GM21526 (cell line): ENCODE results near the gene SRPX.
A peak's percentile ranks its signal among the peaks of the same experiment; 100 is the strongest.

Experiments used
- ATAC-seq: cut with Tn5 transposase; IDR thresholded peaks from one replicate; pipeline ENCODE4 v1.9.1; 2021; ENCODE audit warnings: moderate library complexity; ENCODE audit not compliant: unreplicated experiment, low FRiP score

The SRPX gene

DNA sequence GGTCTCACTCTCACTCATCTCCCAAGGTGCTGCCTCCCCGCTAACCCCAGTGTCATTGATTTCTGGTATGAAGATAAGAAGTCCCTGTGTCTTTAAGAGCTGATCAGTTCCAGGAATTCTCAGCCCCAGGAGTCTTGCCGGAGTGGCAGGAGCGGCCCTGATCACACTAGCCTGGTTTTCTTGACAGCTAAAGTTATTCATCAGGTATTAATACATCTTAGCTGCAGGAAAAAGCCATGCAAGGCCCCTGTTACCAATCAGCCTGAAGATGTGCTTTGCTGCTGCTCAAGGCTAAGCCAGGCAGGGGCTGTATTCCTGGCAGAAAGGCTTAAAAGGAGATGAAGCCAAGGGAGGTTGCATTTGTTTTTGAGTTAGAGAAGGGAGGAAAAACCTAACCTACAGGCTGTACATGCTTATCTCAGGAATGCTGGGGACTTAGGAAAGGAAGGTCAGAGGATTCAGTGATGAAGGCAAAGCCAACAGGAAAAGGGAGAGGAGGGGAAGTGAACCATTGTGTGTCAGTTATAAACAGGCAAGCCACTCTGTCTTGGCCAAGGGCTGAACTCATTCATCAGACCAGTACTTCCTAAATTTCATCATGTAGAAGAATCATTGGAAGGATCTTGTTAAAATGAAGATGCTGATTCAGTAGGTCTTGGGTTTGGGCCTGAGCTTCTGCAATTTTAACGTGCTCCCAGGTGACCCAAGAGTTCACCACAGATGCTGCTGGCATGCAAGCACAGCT lies 8.6 kb downstream of the SRPX start:
- ATAC-seq = no peak

DNA sequence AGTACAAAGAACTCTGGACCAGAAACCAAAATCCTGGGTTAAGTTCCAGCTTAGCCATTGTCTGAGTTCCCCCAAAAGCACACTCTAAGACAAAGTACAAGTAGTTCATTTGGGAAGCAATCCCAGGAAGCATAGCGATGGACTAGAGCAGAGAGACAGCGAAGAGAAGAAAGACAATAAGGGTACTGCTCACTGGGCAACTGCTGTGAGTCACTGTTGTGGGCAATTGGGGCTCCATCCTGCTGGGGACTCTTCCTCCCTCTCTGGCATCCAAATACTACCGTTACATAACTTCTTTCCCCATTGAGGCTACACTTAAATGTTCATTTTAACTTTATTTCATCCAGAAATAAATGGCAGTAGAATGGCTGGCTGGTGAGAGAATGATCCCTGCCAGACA lies 14.1 kb downstream of the SRPX start:
- no peak for ATAC-seq

DNA sequence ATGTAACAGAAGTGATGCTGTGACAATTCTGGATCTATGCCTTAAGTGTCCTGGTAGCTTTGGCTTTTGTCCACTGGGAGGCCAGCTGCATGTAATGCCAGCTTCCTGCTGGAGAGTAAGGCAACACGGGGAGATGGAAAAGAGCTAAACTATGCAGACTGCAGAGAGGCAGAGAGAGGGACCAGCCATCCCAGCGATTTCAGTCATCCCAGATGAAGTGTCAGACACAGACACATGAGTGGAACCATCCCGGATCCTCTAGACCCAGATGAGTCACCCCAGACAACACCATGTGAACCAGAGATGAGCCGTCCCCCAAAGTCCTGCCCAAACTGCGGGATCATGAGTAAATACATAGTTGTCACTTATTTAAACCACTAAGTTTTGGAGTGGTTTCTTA lies 14.6 kb downstream of the SRPX start:
- ATAC-seq = no peak

DNA sequence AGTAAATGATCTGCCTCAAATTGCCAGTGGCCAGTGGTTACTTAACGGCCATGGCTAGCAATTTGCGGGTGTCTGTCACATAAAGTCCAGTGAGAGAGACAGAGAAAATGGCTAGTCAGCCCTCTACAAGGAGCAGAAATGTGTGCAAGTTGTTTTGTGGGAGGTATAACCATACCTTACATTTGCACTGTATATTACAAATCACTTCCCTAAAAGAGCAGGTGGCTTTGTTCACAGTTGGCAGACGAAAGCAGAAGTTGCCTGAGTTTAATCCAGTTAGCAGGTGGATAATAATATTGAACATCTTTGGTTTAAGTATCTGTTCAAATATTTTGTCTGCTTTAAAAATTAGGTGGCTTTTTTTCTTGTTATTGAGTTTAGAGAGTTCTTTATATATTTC lies 15.6 kb downstream of the SRPX start:
- peak; percentile 89 for ATAC-seq

DNA sequence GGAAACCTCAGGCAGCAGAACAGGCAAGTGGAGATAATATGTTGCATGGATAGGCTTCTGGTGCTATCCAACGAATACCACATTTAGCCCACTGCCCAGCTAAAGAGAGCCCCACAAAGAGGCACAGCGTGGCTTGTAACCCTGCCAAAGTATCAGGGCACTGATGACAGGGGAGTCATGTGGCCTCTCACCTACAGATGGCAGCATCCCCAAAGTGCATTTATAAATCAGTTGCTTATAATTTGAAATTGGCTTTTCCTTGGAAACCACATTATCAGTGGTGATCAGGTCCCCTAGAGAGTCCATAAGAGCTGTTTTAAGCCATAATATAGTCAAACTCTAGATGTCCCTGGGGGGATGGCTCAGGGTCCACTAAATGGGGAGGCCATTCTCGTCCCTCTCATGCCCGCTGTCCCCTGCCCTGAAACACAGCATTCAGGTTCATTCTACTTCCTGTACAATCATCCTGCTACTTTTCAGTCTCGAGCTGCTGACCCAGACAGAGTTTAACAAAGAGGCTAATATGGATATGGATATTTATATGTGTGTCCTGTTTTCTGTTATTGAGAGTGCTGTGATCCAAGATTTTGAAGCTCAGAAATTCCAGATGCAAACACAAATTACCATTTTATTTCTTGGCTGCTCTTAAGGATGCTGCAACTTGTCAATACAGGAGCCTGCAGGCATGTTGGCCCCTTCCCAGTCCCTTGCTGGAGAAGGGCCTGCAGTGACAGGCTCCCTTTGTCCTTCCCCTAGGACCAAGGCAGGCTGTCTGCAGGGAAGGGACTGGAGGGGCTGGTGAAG lies 28.5 kb downstream of the SRPX start:
- ATAC-seq = no peak

DNA sequence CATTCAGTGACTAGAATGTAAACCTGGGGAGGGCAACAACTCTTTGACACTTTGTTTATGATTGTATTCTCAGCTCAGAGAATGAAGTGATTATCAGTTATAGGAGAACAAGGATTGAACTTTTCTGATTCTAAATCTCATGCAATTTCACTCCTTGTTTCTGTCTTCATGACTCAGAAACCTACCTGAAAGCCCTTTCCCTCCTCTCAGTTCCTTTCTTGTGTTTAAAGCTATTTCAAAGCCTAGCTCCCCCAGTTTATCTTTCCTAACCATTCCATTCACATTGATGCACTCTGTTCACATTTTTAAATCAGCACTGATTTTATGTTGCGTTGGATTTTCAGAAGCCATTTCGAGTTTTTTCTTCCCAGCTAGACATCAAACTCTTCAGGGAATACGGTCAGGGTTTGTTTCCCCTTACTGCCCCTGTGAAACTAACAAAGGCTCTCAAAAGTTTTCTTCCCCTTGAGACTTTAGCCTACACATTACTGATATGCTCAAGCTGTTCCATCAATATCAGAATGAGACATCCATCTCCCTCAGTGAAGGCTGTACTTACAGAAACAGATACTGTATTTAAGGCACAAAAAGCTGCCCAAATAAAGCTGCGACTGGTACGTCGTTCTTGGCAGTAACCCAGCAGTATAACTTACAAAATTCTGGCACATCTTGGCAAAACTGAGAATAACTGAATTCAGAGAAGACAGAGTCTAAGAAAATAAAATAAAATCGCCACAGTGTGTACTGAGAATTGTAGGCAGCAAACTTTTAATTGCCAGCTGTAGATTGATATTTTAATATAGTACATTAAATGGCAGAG lies 31.0 kb downstream of the SRPX start:
- ATAC-seq = no peak

DNA sequence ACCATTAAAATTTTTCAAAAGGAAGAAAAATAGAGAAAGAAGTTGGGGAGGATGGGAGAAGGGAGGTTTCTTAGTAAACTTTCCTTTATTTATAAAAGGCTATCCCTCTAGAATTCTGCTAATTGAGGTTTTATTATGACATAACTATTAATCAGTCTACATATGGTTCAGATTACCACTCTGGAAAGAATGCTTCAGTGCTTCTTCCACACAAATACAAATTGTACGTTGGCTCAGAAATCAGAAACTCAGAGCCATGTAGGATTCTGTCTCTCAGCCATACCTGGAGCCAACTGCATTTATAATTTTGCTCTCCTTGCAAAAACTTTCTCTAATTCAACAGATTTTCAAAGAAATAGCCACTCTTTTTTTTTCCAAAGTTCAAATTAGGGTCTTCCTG lies 37.1 kb downstream of the SRPX start:
- ATAC-seq = no peak

DNA sequence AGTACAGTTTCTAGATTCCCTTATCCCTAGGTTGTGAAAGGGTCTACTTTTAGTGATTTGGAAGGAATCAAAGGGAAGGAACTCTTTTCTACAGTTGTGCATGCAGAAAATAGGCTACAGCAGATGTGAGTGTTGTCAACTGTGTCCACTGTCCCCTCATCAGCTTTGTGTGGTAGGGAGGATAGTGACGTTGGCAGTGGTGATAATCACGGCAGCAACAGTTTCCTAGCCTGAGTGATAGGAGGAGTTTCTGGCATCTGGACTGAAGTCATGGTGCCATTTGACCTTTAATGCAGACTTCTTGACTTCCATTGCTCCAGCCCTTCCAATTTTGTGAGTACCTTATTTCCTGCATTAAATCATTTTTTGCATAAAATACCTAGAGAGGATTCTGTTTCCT lies 39.3 kb downstream of the SRPX start:
- no peak for ATAC-seq

DNA sequence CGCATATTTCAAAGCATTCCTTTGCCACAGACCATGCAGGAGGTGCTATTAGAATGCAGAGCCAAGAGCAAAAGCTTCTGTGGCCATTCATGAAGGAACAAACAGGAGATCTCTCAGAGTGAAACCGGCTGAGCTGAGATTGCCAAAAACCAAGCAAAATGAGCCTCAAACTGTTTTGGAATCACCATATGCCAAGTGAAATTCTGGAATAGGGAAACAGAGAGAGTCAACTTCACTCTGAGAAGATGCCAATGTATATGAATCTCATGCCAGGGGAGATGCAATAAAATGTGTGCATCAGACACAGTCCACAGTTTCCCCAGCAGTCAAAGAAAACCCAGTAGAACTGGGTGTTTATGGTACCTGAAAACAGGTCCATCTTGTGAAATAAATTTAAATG lies 42.3 kb downstream of the SRPX start:
- ATAC-seq = no peak

DNA sequence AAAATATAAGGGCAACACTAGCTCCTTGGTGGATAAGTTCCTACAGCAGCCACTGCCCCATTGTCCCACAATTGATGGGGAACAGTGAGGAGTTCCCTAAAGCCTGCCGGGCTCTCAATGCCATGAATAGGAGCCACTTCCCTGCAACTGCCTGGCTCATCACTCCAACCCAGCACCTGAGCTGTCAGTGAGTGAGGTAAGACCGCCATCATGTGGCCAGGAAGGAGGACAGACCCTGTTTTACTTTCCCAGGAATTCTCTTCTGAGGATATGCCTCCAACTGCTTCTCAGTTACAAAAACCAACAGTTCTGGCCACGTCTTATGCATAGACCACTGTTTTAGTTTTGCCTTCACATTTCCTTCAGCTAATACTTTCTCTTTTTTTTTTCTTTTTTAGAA lies 45.5 kb downstream of the SRPX start:
- ATAC-seq = no peak

DNA sequence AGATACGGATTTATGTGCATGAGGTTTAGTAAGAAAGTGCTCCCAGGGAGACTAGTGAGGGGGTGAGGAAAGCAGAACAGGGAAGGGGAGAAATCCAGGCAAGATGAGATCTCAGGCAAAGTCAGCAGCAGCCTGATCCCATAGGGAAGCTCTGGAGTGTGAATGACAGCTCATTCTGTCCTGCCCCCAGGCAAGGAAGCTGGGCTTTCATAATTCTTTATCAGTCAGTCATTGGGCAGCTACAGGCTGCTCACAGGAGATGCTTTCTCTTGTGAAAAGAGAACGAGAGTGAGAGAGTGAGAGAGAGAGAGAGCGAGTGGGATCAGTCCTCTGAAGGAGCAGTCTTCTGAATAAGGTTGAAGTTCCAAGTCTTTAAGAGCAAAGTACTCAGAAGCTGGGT lies 48.1 kb downstream of the SRPX start:
- ATAC-seq = no peak

DNA sequence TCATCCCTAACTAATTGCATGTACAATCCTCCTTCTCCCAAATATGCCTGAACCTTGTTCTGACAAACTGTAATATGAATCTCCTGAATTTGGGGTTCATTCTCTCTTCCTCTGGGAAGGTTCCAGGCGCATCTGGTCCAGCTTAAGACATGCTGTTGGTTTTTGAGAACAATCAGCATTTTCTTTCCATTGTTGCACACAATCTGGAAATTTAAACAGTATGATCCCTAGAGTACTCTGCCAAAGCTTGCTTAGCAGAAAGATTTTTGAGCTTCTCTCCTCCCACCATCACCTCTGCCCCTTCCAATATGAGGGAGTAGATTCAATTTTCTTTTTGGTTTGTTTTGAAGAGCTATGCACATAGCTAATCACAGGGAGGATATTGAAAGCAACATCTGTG lies 50.1 kb downstream of the SRPX start:
- ATAC-seq = no peak

DNA sequence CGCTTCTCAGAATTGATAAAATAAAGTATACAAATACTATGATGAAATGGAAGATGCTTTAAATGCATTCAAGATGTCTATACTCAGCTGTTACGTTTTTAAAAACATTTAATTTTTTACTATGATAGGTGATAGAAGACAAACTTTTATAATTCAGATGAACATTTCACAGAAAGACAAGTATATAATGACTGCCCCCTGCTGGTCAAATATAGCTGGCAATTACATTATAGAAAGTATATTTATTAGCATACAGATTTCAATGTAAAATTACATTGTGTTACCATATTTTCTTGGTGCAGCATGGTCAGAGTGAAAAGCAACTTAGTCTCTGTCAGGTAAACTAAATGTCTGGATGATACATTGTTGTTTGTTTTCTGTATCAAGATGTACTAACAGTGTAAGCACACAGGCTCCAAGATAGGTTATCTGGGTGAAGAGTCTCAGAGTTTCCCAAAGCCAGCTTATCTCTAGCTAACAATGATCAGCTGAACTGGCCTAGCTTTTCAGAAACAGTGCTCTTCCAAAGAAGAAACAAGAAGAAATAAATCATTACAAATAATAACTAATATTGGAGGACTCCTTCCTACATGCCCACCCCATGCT lies 54.1 kb downstream of the SRPX start:
- ATAC-seq = no peak

DNA sequence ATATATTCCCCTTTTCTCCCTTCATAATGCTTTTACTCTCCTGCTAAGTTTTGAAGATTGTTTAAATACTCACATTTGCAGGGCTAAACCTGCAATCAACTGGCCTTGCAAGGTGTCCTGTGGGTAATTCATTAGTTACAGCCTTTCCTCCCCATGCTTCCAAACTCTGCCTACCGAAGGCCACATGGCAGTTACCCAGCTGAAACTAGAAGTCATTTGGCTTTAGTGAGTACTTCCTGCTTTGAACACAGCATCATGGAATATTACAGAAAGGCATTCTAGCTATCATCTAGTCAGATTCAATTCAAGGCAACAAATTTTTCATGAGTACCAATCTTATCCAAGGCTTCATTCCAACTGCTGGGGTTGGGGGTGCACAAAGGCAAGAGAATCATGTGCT lies 55.6 kb downstream of the SRPX start:
- ATAC-seq = no peak

DNA sequence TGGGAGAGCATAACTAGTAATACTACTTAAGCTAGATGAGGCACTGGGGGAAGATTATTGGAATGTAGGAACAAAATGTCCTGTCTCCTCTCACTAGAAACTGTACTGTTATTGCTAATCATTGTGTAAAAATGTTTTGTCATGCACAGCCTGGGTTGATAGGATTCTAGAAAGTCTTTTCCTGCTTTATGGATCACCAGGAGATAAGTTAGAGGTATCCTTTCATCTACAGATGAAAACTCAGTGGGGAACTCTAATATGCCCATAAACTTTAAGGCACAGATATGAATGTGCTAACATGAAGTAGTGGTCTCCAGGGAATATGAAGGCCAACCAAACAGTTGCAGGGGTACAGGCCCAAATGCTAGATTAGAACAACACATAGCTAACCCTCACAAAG lies 57.5 kb downstream of the SRPX start:
- no peak for ATAC-seq

DNA sequence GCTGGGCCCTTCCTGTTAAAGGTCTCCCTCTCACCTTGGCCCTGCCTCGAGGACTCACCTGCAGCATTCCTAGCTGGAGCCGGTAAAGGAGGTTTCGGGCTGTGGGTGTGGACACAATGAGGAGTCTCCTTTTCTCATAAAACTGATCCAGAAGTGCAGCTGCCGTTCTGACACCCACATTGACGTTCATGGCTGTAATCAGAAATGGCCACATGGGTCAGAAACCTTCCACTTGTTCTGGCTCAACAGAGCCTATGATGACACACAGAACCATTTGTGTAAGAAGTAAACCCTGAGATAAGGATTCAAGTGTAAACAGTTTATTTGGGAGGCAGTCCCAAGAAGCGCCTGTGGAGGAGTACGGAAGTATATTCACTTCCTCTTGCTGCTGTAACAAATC lies 63.8 kb downstream of the SRPX start:
- ATAC-seq = no peak

DNA sequence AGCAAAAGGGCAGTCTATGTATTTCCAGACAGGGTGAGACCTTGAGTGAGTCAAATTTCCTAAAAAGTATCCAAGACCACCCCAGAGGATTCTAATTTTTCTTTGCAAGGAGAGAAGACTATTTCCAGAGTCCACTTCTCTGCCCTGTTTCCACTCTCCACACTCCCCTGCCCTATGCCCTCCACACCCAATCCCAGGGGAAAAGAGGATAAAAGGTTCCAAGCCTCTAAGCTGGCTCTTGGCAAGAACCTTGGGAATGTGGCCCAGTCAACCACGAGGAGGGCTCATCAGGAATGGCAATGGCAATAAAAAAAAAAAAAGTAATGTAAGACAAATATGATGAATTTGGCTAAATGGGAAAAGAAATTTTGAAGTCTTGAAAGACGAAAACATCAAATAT lies 65.9 kb downstream of the SRPX start:
- no peak for ATAC-seq

DNA sequence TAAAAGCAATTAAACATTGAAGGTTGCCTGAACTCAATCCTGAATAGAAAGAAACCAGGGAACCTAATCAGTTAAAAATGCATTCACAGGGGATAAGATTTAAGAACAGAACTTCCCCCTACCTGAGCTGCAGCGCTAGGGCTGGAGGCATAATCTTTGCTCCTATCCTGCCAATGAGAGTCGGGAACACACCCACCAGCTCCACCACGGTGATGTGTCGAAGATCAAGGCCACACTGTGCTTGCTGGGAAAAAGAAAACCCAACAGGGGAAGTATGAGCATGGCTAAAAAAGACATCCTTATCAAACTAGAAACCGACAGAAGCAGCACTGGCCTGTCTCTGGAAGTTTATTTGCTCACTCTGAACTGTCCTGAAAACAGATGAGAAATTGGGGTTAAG lies 66.3 kb downstream of the SRPX start:
- no peak for ATAC-seq

DNA sequence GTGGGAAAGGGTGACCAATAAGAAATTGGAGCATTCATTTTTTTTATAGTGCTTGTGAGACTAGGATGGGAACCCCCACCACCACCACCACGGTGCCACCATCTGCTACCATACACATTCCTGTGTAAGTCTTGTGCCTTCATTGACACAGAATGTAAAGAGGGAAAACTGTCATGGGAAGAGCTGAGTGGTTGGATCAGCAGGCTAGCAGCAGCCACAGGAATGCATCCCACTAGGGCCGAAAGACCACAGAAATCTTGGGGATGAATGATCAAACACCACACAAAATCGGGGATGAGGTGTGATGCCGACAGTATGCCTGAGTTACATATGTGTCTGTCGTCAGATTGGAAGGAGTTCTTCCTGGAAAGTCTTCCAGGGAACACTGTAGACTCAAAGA lies 69.2 kb downstream of the SRPX start:
- ATAC-seq = no peak

DNA sequence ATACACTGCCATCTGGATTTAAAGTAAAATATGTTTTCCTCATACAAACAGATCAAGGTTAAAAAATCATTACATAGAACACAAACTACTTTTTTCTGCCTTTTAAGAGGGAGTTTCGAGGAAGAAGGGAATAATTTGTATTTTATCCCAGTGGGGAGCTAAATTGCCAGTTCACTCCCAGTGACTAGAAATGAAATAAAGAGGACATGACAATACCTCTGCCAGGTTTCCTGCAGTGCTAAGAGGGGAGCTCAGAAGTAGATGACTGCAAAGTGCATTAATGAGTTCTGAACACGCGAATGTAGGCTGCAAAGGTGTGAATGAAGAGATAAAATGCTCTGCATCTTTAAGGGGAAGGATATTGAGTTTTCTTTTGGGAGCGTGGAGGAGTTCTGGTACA lies 69.7 kb downstream of the SRPX start:
- no peak for ATAC-seq

DNA sequence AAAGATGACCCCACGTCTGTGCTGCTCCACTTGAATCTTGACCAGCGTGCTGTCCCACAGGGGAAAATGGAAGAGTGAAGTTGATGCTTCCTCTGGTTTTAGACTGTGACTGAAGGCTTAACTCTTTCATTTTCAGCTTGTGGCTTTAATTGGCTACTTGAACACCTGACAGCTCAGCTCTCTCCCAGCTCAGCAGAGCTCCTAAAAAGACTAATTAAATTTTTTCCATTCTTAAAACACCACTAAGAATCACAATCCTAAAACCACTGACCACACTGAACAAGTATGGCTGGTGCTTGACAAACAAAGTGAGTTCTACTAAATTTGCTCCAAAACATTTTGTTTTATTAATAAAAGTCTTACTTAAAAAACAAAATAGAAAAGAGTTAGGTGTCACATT lies 71.7 kb downstream of the SRPX start:
- ATAC-seq = no peak
